ENCODE measurements around the gene EFHD2. TPM values are rescaled to one million over a fixed set of nuclear protein-coding genes. Genes with fewer than 3 reads are reported as not detected.

EFHD2 gene
- 57.2 TPM for total RNA-seq

DNA sequence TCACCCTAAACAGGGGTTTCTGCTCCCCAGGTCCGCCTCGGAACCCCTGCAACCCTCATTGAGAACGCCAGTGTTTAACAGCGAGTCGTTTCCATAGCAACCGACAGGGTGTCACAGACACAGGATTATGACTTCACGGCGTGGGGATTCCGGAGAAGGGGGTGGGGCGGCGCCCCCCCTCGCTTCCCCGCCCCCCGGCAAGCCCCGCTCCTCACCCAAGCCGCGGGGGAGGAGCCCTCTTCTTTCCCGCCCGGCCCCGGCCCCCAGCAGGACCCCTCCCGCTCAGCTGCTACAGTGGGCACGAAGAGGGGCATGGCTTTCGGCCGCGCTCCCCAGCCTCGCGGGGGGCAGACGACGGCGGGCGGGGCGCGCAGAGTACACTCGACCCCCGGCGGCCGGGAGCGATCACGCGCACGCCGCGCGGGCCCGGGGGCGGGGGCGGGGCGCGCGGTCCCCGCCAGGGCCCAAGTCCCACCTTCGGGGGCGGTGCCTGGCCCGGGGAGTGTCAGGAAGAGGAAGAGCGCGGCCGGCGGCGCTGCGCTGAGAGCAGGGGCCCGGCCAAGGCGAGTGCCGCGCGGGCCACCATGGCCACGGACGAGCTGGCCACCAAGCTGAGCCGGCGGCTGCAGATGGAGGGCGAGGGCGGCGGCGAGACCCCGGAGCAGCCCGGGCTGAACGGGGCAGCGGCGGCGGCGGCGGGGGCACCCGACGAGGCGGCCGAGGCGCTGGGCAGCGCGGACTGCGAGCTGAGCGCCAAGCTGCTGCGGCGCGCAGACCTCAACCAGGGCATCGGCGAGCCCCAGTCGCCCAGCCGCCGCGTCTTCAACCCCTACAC lies at the start of gene EFHD2:
EFHD2 (plus strand) TSS at position 501 of the 835 bp plus-strand sequence; CDS start at position 585, 84 bp downstream.
- intact Hi-C loops (cut with DNase I): no loop called here
- Histone ChIP-seq H3K27ac (peak within 1 kb of the TSS; percentile 93), H3K36me3 (no peaks in the 10 kb centered on the region), H3K27me3 (no peaks in the 10 kb centered on the region), H3K9me3 (no peaks in the 10 kb centered on the region), H3K4me1 (peaks cover 66% of the 10 kb centered on the region), H3K4me3 (peak within 1 kb of the TSS; percentile 69 to 81)
- no peak for TF ChIP-seq CTCF (IDR thresholded peaks at IDR 0.05)
- TF ChIP-seq POLR2A (IDR thresholded peaks at IDR 0.05): peak in 1 of 2 donors; percentile 91
- no peak for TF ChIP-seq POLR2AphosphoS5 (IDR thresholded peaks at IDR 0.05; ENCODE audit: insufficient read depth in 1 of 2, low read depth in 1 of 2)
- no peak for DNase-seq (ENCODE audit: extremely low spot score in 2 of 2)

DNA sequence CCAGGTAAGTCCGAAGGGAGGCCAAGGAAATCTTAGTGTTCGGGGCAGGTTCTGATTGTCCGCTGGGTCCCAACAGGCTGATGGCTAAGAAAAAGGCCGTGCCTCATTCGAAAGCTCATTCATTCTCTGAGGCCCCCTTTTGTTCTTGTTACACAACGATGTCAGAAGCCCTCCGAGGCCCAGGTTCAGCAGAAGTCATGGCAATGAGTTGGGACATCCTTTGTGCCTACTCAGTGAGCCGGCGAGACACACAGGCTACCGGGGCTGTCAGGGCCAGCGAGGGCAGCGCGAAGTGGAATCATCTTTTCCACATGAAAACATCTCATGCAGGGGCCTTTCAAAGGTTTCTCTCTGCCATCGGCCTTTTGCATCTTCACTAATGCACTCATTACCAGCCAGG lies 49.0 kb upstream of the EFHD2 start:
- no peak overlapping the region for H3K27ac ChIP-seq
- DNase-seq (ENCODE audit: extremely low spot score in 2 of 2): no peak
- H3K27me3 ChIP-seq: no peaks in the 10 kb centered on the region
- no peak overlapping the region for H3K4me3 ChIP-seq
- no peaks in the 10 kb centered on the region for H3K9me3 ChIP-seq
- no peaks in the 10 kb centered on the region for H3K4me1 ChIP-seq
- TF ChIP-seq POLR2A (IDR thresholded peaks at IDR 0.05) (no peak), POLR2AphosphoS5 (IDR thresholded peaks at IDR 0.05; ENCODE audit: insufficient read depth in 1 of 2, low read depth in 1 of 2) (no peak), CTCF (IDR thresholded peaks at IDR 0.05) (no peak)
- no peaks in the 10 kb centered on the region for H3K36me3 ChIP-seq
- intact Hi-C loops (cut with DNase I): no loop called here

DNA sequence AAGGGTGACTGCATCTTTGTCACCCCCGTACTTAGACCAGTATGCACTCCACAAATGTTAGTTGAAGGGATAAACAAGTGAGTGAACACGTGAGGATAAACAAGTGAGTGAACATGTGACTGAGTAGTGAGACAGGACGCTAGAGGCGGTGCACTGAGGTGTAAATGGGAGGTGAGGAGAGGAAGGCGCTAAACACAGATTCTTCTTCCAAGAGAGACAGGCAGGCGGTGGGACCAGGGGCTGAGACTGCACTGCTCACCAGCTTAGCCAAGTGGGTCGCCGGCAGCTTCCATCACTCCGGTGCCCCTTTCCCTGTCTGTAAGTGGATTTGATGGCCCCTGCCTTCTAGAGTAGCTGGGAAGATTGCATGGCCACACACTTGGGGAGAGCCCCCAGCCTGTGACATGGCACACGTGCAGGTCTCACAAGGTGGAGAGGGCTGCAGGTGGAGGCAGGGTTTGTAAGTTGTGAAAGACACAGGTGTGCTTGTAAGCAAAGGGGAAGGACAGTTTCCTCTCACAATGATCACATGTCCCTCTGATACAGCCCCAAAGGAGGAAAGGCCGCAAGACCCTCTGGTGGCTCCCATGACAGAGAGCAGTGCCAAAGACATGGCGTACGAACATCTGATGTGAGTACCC lies 47.5 kb upstream of the EFHD2 start:
- intact Hi-C loops (cut with DNase I): no loop called here
- no peaks in the 10 kb centered on the region for H3K4me1 ChIP-seq

GRCh38 chr1:15362737-15363128 lies 47.0 kb upstream of the EFHD2 start:
- intact Hi-C loops (cut with DNase I): no loop called here
- H3K36me3 ChIP-seq: no peaks in the 10 kb centered on the region

More for the DNA sequence above, 47.5 kb upstream of the EFHD2 start:
- Histone ChIP-seq H3K4me3 (no peak overlapping the region), H3K27ac (no peak overlapping the region), H3K27me3 (no peaks in the 10 kb centered on the region), H3K36me3 (no peaks in the 10 kb centered on the region), H3K9me3 (no peaks in the 10 kb centered on the region)
- no peak for DNase-seq (ENCODE audit: extremely low spot score in 2 of 2)
- TF ChIP-seq POLR2AphosphoS5 (IDR thresholded peaks at IDR 0.05; ENCODE audit: insufficient read depth in 1 of 2, low read depth in 1 of 2): no peak
- TF ChIP-seq POLR2A (IDR thresholded peaks at IDR 0.05): no peak
- no peak for TF ChIP-seq CTCF (IDR thresholded peaks at IDR 0.05)

More at GRCh38 chr1:15362737-15363128, 47.0 kb upstream of the EFHD2 start:
- TF ChIP-seq CTCF (IDR thresholded peaks at IDR 0.05) (no peak), POLR2A (IDR thresholded peaks at IDR 0.05) (no peak), POLR2AphosphoS5 (IDR thresholded peaks at IDR 0.05; ENCODE audit: insufficient read depth in 1 of 2, low read depth in 1 of 2) (no peak)
- H3K27ac ChIP-seq: no peak overlapping the region
- H3K9me3 ChIP-seq: no peaks in the 10 kb centered on the region
- no peaks in the 10 kb centered on the region for H3K27me3 ChIP-seq
- no peak overlapping the region for H3K4me3 ChIP-seq
- no peaks in the 10 kb centered on the region for H3K4me1 ChIP-seq
- DNase-seq (ENCODE audit: extremely low spot score in 2 of 2): no peak

Measured in vagina (tissue), 2 donors.